ENCODE results near the gene SGCA. TPM values are rescaled to one million over a fixed set of nuclear protein-coding genes. Genes with fewer than 3 reads are reported as not detected.

SGCA gene
- total RNA-seq, 1 experiment from 2014 or later = 0.24 TPM

GRCh38 chr17:50219939-50220465 is 54.2 kb downstream of the SGCA start:
- Histone ChIP-seq H2BK120ac (ENCODE audit: low read depth, low read length, poor library complexity, severe bottlenecking) (no peak overlapping the region), H3K4ac (ENCODE audit: low read depth, low read length) (no peak overlapping the region), H4K5ac (ENCODE audit: insufficient read length, low read depth, low read length) (no peak overlapping the region), H3K27ac (ENCODE audit: insufficient read length, low read depth, low read length) (no peak overlapping the region), H3K9ac (ENCODE audit: extremely low read depth, insufficient read length, low read length) (no peak overlapping the region), H3K4me1 (ENCODE audit: insufficient read depth, low read length) (no peaks in the 10 kb centered on the region), H3K27me3 (ENCODE audit: insufficient read depth, low read length) (no peaks in the 10 kb centered on the region), H3K23me2 (ENCODE audit: insufficient read length, low read depth, low read length, poor library complexity, severe bottlenecking) (no peaks in the 10 kb centered on the region), H2AFZ (ENCODE audit: low read length) (no peak overlapping the region), H3K23ac (ENCODE audit: insufficient read length, low read depth, low read length) (no peak overlapping the region), H2BK5ac (ENCODE audit: insufficient read length, low read length) (no peak overlapping the region), H3K4me2 (ENCODE audit: insufficient read depth, insufficient read length, low read length) (no peak overlapping the region), H3K9me3 (ENCODE audit: control insufficient read depth, low read depth, low read length) (no peaks in the 10 kb centered on the region), H2BK20ac (ENCODE audit: low read depth, low read length, poor library complexity, severe bottlenecking) (no peak overlapping the region), H3K79me2 (ENCODE audit: insufficient read depth, low read length) (no peaks in the 10 kb centered on the region), H4K20me1 (ENCODE audit: control insufficient read depth, insufficient read depth, insufficient read length) (no peaks in the 10 kb centered on the region), H2BK15ac (ENCODE audit: low read depth, low read length) (no peak overlapping the region), H3K18ac (ENCODE audit: insufficient read length, low read depth, low read length) (no peak overlapping the region), H2AK5ac (ENCODE audit: insufficient read length, low read length) (no peak overlapping the region), H3K56ac (ENCODE audit: insufficient read length, low read depth, low read length) (no peak overlapping the region), H3K79me1 (ENCODE audit: insufficient read depth, low read depth, low read length, poor library complexity, severe bottlenecking) (no peaks in the 10 kb centered on the region), H4K8ac (replicated peaks; ENCODE audit: insufficient read length, low read depth, low read length) (no peak overlapping the region), H3T11ph (ENCODE audit: low read length) (no peak overlapping the region), H3K14ac (ENCODE audit: insufficient read depth, low read length) (no peak overlapping the region), H2BK12ac (ENCODE audit: insufficient read length, low read depth, low read length) (no peak overlapping the region), H4K91ac (ENCODE audit: insufficient read length, low read depth, low read length) (no peak overlapping the region)
- no peak overlapping the region for H3K4me3 Mint-ChIP-seq
- peaks cover 2% of the 10 kb centered on the region for H3K27me3 Mint-ChIP-seq (ENCODE audit: low read depth)
- H3K9me3 Mint-ChIP-seq = peaks cover 6 to 7% of the 10 kb centered on the region in 2 experiments
- H3K27ac Mint-ChIP-seq = no peak overlapping the region
- H3K4me1 Mint-ChIP-seq = peaks cover 26 to 32% of the 10 kb centered on the region in 2 experiments
- DNase-seq = no peak
- no CpG with 5 or more reads among the region's 4 CpGs for WGBS (ENCODE audit: extremely low coverage, insufficient read length, low lambda C conversion rate)
- TF ChIP-seq CTCF (conservative IDR thresholded peaks at IDR 0.05) = no peak
- peaks cover 3 to 7% (median 3%) of the 10 kb centered on the region in 3 experiments; a peak in 6 of 7 replicates for H3K36me3 Mint-ChIP-seq (ENCODE audit: insufficient read depth in 1 of 3, low read depth in 3 of 3)

Measured in H9 (cell line).